DMS114 treated with DMSO at 0.1 percent for 48 hours (cell line): ENCODE data around the gene SOX2.

Experiments
- DNase-seq: peaks from one replicate; lab custom pipeline; 2025; ENCODE audit not compliant: unreplicated experiment; lab: John Stamatoyannopoulos, UW

The SOX2 gene

DNA sequence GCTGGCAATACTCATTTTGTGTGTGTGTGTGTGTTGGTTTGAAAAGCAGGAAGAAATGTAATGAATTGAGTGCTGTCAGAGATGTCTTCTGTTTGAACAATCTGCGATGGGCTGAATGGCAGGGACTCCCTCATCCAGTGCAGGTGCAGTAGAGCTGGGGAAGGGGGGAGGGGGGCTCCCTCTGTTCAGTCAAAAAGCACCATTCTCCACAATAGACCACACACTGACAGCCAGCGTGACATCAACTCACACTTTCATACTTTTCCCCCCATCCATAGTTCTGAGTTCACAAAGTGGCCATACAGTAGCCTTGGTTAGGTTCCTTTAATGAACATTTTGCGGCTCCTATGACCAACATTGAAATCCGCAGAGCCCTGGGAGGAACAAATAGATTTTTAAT is 10.4 kb downstream of the SOX2 start:
- DNase-seq: no peak

DNA sequence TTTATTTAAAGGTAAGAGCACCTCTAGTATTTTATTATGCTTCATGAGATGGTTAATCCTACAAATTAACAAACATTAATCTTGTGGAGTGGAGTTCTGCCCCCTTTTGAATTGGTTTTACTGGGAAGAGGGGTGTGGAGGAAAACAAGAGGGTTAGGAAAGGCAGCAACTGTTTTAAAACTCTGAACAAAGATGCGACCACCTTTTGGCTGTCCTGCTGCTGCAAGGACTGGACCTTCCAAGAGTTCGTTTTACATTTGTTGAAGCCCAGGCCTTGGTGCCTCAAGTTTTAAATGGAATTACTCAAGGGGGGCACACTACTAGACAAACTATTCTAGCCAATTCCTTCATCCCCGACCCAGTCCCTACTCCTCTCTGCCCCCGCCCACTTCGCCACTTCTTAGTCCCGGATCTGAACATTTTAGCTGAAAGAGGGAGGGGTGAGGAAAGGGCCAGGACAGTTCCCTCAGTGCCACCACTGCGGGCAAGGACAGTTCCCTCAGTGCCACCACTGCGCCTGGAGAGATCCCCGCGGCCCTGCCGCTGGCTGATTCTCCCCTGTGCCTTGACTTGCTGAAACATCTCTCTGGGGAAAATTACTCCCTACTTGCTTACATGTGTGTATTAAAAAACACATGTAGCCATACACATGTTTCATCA is 11.2 kb downstream of the SOX2 start:
- no peak for DNase-seq

DNA sequence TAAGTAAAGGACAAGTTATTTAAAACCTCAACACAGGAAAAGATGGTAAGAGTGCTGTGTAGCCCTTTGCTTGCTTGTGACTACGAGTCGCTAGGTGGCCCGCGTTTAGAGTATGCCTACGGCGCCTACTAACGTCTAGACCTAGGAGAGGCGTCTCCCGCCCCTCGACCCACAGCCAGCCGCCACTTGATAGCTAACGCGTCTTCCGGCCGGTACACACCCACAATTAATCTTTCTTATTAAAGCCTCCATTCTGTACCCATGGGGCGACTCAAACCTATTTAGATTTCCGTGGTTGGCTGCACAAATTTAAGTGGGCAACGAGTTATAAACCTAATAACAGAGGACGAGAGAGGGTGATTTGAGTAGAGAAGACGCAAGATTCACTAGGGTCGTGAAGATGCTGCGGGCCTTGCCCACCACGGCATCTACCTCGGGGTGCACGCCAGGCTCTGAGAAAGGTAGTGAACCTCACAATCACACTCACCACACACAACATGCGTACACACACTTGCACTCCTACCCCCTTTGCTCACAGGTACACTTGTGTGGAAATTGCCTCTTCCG is 12.0 kb downstream of the SOX2 start:
- DNase-seq: no peak

DNA sequence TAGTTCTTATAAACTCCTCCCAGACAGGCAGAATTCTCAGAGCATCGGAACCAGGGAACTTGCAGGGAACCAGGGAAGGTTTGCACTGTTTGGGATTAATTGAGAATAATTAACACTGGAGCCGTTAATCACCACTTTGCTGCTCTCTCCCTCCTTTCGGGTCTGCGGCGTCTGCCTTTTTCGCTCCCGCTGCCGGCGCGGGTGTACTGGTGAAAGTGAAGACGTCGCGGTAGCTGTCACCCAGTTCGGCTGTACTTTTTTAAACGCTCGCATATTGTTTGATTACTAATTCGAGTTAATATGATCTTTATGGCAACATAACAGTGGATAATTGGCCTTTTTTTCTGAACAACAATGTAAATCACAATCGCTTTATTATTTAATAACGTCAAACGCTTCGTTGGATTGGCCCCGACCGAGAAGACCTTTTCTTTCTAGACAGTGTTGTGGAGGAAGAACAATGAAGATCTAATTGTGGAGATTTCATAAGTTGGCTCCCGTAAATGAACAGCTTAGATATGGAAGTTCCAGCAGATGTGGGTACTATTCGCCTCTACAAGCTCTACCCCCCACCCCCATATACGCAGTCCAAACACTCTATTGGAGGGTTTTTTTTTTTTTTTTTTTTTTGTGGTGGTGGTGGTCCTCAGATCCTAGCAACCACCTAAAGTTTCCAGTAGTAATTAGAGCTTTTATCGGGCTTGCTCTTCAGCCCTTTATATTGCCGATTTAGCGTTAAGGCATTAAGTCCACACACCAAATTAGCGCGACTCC is 12.7 kb downstream of the SOX2 start:
- no peak for DNase-seq

DNA sequence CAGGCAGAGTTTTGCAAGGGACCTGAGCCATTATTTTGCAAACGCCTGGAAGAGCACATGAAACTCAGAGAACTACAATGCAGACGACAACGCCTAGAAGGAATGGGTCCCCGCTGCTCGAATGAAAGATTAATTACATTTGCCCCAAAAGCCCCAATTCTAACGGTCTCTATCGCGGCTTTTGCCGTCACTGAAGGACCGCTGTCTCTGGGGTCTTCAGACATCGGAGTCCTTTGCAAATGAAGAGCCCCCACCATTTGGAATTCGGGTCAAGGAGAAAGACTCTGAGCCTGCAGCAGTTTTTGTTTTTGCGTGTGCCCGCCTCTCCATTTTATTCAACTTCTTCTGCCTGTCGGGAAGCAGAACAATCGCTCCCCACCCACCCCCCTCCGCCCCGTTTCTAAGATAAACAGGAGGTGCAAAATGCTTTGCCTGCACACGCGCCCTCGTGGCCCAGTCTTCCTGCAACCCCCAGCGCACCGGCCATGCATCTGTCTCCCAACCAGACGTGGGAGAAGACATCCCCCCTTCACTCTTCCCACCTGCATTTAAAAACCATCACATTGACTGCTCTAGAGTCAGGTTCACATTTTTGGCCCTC is 13.5 kb downstream of the SOX2 start:
- DNase-seq: no peak

DNA sequence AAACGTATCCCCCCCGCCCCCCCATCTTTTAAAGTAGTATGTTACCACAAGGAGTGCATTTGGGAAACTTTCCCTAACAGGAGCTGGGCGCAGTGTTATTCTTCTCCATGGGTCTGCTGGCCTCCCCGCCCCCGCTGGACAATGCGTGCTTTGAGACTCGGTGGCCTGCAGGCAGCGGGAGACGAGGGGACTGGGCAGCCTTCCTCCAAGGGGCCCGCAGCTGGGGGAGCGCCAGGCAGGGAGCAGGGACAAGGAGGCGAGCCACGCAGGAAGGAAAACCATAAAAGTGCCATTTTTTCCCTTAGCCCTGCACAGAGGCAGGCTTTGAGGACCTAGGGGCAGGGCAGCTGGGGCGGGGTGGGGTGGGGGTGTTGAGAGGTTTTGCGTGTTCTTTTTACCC is 14.1 kb downstream of the SOX2 start:
- no peak for DNase-seq

DNA sequence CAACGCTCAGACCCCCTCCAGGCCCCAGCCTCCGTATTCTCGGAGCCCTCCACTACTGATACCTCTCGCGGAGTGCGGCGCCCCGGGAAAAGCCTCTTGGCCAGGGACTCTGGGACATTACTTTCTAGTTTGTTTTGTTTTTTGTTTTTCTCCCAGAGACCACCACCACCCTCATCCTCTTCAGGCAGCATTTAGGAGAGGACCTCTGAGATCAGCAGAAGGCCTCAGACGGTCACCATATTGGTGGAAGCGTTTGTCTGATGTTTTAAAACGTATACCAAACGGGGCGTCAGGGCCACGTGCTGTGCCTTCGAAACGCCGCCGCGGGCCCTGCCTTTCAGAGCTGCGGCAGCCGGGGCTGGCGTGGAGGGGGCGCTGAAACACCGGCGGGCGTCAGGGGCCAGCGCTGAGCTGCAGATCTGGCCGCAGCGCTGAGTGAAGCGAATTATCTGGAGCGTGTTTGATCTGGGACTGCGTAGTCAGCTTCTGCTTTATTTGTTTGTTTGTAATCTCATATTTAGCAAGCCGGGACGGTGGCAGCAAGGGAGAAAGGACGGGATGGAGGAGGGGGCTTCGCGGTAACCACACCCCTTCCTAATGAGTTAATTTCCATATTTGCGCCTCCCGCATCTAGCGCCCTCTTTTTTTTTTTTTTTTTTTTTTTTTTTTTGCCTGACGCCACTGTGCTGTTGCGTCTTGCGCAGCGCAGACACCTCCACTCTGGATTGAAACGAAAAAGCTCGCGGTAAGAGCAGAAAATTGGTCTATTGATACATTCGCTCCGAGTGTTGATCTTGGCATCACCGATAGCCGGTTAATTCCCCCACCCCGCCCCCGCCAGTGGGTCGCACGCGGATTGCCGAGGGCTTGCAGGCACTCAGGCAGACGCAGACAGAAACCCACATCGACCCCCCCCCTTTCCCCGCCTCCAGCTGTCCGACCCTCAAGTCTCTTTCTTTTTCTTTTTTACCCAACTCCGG is 14.9 kb downstream of the SOX2 start:
- DNase-seq: no peak

DNA sequence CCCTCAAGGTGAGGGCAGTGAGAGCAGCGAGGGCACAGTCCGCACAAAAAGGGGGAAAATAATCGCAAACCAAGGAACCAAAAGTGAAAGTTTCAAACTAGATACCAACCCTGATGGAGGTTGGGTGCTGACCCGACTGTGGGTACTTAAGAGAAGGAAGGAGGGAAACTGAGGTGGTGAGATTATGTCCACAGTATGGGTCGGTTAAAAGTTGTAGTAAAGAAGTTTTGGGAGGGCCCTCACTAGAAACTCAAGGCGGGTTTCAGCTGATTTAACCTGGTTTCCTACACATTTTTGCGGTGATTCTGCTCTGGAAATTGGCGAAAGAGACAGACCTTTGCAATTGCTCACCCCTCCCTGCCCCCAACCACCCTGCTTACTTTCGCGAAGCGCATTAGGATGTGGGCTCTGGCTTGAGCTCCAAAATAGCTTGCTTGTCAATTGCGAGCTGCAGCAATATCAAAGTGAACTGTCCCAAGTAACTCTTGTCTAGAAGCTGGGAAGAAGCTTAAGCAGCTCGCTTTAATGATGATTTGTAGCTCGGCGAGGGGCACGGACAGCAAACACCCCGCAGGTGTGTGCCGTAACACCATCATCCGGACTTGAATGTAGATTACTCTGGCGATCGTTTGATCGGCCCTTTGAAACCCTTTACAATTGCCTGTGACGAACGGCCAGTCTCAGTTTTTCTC is 15.8 kb downstream of the SOX2 start:
- no peak for DNase-seq

DNA sequence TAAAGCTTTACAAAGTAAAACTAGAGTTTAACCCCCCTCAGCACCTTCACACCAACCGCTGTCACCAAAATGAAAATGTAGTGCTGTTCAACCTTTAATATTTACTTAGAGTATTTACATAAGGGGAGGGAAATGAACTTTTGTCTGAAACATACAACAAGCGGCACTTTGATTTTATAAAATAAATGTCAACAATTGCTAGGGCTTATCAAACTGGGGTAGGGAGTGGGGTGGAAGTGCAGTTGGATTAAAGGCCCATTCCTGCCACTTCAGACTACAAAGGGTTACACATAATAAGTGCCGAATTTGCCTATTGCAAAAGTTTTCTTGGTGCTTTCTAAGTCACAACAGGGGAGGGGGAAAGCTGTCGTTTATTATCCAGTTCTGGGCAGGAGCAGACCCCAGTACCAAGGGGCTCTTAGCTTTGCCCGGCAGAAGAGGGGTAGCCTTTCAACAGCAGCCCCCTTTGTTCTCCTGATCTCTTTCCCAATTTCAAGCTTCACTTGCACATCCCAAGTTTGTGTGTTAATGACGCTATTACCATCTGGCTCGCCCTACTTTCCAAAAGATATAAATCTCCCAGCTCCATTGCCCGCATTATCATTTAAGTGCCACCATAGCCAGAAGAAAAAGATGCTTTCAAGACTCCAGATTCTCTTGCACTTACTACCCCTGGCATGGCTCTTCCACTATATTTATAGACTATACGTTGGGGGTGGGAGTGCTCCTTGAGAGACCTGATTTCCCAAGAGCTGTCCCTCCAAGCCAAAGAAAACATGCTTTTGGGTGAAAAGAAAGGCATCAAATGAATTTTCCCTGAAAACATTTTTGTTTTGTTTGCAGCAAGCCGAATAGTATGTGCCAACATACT is 17.0 kb downstream of the SOX2 start:
- DNase-seq: no peak

DNA sequence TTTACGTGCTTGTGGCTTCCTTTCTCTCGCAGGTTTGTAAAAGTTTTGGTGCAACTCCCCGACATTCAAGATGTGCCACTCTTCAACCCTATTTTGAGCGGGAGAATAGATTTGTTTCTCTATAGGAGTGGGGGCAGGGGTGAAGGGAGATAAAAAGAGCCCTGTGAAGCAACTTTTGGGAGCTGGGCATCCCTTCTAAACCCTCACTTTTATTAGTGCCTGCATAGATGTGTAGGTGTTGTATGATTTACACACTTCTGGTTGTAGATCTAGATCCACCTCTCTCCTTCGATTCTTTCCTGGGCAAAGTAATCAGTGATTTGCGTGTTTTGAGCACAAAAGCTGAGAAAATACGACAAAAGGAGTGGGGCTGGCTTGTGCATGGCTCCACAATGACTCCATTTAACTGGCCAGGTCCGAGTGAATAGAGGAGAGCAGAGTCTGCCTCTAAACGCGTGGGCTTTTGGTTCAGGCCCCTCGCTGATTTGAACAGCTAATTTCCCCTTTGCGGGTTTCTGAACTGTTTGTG is 17.7 kb downstream of the SOX2 start:
- no peak for DNase-seq

DNA sequence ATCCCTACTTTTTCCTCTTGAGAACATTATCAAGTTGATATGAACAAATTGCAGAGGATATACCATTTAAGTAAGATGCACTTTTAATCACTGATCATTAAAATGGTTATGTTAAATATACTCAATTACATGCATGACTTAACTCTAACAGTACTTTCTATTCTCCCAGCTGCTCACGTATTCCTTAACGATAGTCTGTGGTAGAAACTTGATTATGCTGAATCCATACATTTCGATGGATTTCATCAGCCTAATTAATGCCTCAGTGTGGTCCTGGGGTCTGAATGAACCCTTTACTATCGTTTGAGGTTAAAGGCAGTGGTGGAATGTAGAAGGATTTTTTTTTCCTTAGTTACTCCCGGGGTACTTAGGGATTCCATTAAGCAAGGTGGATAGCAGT is 18.6 kb downstream of the SOX2 start:
- no peak for DNase-seq

DNA sequence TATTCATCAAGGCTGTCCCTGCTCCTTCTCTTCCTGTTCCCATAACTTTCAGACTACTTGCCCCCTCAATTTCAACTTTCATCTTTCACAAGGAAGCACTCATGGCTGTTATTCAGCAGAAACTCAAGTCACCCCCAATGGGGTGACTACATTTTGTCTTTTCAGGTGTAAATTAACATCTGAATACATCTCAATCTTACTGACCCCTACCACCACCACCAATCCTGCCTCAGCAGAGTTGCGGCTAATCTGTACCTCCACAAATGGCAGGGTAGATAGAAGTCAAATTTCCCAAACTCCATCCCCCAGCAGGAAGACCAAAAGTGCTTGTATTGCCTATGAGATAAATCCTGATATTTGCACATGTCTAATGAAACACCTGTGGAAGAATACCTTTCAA is 19.2 kb downstream of the SOX2 start:
- no peak for DNase-seq

DNA sequence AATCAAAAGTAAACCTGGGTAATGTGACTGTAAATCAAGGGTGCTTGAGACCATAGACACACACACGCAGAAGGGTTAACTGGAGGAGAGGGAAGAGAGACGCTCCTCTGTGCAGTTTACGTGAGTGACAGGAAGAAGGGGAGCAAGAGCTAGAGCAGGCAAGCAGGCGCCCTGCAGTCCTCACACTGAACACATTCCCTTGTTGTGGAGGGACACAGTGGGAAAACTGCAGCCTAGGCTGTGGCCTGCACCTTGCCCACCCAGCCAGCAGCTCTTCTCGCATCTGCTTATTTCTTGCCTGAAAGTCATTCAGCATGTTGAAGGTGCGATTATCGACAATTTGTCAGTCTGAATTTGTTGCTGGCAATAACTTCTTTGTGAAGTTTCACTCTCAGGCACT is 24.2 kb downstream of the SOX2 start:
- DNase-seq: no peak

DNA sequence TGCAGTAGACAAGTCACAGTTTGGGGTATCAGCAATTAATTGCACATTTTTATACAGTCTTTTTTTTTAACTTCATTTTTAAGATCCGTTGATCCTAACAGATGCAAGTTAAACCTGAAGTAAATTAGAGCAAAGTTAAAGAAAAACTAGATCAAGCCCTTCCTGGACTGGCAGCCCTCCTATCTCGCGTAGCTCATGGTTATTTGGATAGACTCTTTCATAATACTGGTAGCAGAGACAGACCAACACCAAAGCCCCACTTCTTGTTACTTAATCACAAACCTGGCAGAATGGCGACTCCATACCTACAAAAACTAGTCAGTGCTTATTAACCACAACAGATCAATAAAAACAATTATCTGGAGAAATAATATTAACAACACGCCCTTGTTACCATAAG is 26.8 kb downstream of the SOX2 start:
- DNase-seq: no peak

DNA sequence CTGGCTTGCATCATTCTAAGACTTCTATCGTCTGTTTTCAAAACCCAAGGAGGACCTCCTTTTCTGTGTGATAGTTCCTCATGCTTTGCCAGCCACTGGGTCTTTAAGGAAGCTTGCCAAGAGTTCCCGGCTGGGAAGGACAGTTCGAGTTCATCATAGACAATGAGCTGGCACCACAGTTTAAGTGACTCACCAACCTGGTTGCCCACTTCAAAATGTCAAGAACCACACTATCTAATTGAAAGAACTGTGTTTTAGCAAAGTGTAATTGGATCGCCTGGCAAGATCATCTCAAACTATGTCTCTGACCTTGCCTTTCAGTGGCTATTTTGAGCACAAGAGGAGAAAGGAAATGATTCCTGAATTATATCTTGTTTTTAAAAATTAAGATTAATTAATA is 27.9 kb downstream of the SOX2 start:
- DNase-seq: no peak

DNA sequence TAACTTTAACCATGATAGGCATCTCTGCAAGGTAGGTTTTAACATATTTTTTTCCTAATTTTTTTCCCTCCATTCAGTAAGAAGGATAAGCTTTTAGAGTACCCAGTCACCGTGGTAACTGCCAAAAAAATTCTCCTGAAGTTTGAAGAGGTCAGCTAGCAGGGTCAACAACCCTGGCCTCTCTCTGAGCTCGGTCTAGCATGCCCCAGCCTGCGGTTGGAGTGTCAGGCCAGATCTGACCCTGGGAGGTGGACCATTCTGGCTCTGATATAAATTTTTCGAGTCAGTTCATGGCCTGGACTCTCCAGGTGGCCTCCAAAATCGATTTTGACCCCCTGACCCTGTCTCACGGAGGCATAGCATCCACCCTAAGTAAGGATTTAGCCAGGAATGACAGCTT is 29.7 kb downstream of the SOX2 start:
- DNase-seq: no peak

DNA sequence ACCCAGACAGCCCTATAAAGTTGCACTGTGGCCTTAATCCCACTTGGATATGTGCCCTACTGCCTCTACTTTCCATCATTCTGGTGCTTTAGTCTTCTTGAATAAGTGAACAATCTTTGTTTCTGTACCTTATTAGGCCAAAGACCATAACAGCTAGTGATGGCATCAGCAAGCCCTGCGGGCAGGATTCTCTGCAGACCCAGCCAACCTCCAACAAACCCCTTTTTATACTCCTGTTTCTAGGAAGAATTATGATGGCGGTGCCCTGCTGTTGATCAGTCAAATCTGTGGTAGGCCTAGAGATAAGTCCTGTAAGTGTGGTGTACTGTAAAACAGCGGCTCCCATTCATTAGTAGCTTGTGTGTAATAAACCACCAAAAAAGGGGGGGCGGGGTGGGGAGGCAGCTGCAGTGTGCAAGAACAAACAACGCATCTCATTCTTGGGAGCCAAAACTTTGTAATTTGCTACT is 40.5 kb downstream of the SOX2 start:
- no peak for DNase-seq

DNA sequence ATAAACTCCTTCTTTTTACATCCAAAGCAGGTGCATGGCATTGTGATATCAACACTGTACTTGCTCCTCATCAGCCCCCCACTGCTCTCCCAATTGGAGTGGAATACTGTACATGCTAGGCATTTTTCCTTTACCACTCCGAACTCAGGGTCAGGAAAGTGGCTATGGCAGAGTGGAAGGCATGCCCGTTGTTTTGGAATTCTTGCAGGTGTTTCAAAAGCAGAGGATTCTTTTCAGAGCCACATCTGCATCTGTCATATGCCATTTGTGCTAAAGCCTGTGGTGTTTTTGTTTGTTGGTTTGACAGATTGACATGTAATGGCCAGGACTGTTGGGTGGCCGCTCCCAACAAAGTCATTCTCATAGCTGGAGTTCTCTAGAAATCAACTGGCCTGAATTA is 41.7 kb downstream of the SOX2 start:
- DNase-seq: no peak

DNA sequence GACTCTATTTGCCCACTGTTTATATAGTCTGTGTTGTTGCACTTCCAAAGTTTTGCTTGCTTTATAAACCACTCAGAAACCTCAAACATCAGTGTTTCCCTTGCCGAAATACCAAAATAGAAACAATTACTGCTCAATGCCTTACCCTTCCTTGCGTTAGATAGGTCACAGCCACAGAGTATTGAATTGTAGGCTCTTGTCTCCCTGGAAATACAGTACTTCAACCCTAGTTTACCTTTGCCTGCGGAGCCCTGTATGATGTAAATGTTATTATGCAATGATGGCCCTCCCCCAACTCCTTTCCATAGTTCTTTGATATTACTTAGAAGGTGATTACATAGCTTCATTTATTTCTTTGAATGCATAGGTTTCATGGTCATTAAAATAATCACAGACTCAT is 44.2 kb downstream of the SOX2 start:
- no peak for DNase-seq
